NCI-H1417 treated with DMSO at 0.1 percent for 48 hours (cell line): ENCODE results near the gene ZNF506.
"Not testable (repeated sequence)": the region's sequence is repeated elsewhere in the genome, so short reads cannot be mapped to it uniquely, and the experiment has no call there.

Experiments
- DNase-seq: peaks from one replicate; lab custom pipeline; 2025; lab: John Stamatoyannopoulos, UW

Gene ZNF506

GRCh38 chr19:19744641-19745040 lies 76.9 kb downstream of the ZNF506 start:
- no peak for DNase-seq

GRCh38 chr19:19743921-19744320 lies 77.6 kb downstream of the ZNF506 start:
- DNase-seq = not testable (repeated sequence)

- DNase-seq = no peak
These were observed 78.4 kb downstream of the ZNF506 start for GRCh38 chr19:19743176-19743575.

- no peak for DNase-seq
These were observed 78.8 kb downstream of the ZNF506 start for GRCh38 chr19:19742773-19743172.
